ENCODE measurements around the gene C5orf46.

GRCh38 chr5:147921136-147921535 lies 14.8 kb upstream of the C5orf46 start:
- no peak for TF ChIP-seq EZH2 (IDR thresholded peaks at IDR 0.05; ENCODE audit: borderline replicate concordance, low read depth, low read length, poor library complexity, severe bottlenecking)
- TF ChIP-seq CTCF (conservative IDR thresholded peaks at IDR 0.05; ENCODE audit: low read depth, low read length): no peak
